HG03571 (cell line): ENCODE results near the gene TNC.

Experiments
- ATAC-seq: cut with Tn5 transposase; IDR thresholded peaks from one replicate; pipeline ENCODE4 v1.9.1; 2021; ENCODE audit not compliant: unreplicated experiment

Gene TNC

GRCh38 chr9:115015018-115015635 is 102.8 kb downstream of the TNC start:
- no peak for ATAC-seq

GRCh38 chr9:115014438-115014837 is 103.5 kb downstream of the TNC start:
- no peak for ATAC-seq

- peak; percentile 57 for ATAC-seq
Observed at GRCh38 chr9:115013998-115014397, 104.0 kb downstream of the TNC start.

- no peak for ATAC-seq
Observed at GRCh38 chr9:115012486-115012885, 105.5 kb downstream of the TNC start.

- no peak for ATAC-seq
Observed at GRCh38 chr9:115010874-115011273, 107.1 kb downstream of the TNC start.

GRCh38 chr9:115008536-115009270 is 109.3 kb downstream of the TNC start:
- ATAC-seq = no peak

GRCh38 chr9:115006660-115007059 is 111.3 kb downstream of the TNC start:
- ATAC-seq = no peak

GRCh38 chr9:115005322-115005721 is 112.6 kb downstream of the TNC start:
- ATAC-seq = no peak

GRCh38 chr9:115004545-115004944 is 113.4 kb downstream of the TNC start:
- no peak for ATAC-seq

GRCh38 chr9:115002371-115003120 is 115.4 kb downstream of the TNC start:
- no peak for ATAC-seq

- no peak for ATAC-seq
Observed at GRCh38 chr9:115000217-115000639, 117.7 kb downstream of the TNC start.

GRCh38 chr9:114998326-114998725 is 119.6 kb downstream of the TNC start:
- no peak for ATAC-seq

GRCh38 chr9:114995681-114996221 is 122.2 kb downstream of the TNC start:
- ATAC-seq = no peak

GRCh38 chr9:114994768-114995167 is 123.2 kb downstream of the TNC start:
- no peak for ATAC-seq

GRCh38 chr9:114991861-114992260 is 126.1 kb downstream of the TNC start:
- ATAC-seq = no peak

- ATAC-seq = no peak
Observed at GRCh38 chr9:114990901-114991300, 127.1 kb downstream of the TNC start.

GRCh38 chr9:114989600-114990410 is 128.2 kb downstream of the TNC start:
- peak; percentile 50 for ATAC-seq

GRCh38 chr9:114988962-114989599 is 128.9 kb downstream of the TNC start:
- peak; percentile 69 for ATAC-seq

GRCh38 chr9:114987116-114987515 is 130.8 kb downstream of the TNC start:
- ATAC-seq = no peak

GRCh38 chr9:114985959-114986501 is 131.9 kb downstream of the TNC start:
- no peak for ATAC-seq
